ENCODE results near the gene LDLRAD4. TPM values are rescaled to one million over a fixed set of nuclear protein-coding genes. Genes with fewer than 3 reads are reported as not detected.

LDLRAD4 gene
- total RNA-seq, 1 experiment from 2014 or later: not detected

GRCh38 chr18:13366131-13366530 is 147.6 kb downstream of the LDLRAD4 start:
- H3K27me3 ChIP-seq (ENCODE audit: low read length): peaks cover 80% of the 10 kb centered on the region
- ChIA-PET CTCF (no interaction called here), POLR2A (ENCODE audit: unreplicated experiment) (no interaction called here)
- H3K4me2 ChIP-seq (ENCODE audit: low read length): no peak overlapping the region
- no peak overlapping the region for H3K27ac ChIP-seq (ENCODE audit: low read length)
- no peaks in the 10 kb centered on the region for H3K9me3 ChIP-seq (ENCODE audit: low read length)
- no peak overlapping the region for H3K4me3 ChIP-seq (ENCODE audit: low read length)
- DNase-seq (no peak), ATAC-seq (no peak)
- H3K36me3 ChIP-seq (ENCODE audit: low read depth, low read length): no peaks in the 10 kb centered on the region
- intact Hi-C loops (cut with micrococcal nuclease): no loop called here
- TF ChIP-seq CTCF (conservative IDR thresholded peaks at IDR 0.05; ENCODE audit: low read depth, low read length) (no peak), EZH2 (IDR thresholded peaks at IDR 0.05; ENCODE audit: low read length, unreplicated experiment) (no peak), EZH2phosphoT487 (IDR thresholded peaks at IDR 0.05; ENCODE audit: borderline replicate concordance, low read length) (no peak)
- no peaks in the 10 kb centered on the region for H4K20me1 ChIP-seq (ENCODE audit: low read length)
- no TSS peak for BruUV-seq (replicated peaks)
- H3F3A ChIP-seq (ENCODE audit: low read length, unreplicated experiment): no peaks in the 10 kb centered on the region
- H3K9me2 ChIP-seq (replicated peaks; ENCODE audit: low read length): no peaks in the 10 kb centered on the region
- H2AFZ ChIP-seq (ENCODE audit: low read length): no peak overlapping the region
- H3K4me1 ChIP-seq (ENCODE audit: insufficient read depth, low read length): no peaks in the 10 kb centered on the region
- no peak overlapping the region for H3K9ac ChIP-seq (ENCODE audit: low read length)
- H3K79me2 ChIP-seq (ENCODE audit: low read length): no peaks in the 10 kb centered on the region

GRCh38 chr18:13366541-13366940 is 148.0 kb downstream of the LDLRAD4 start:
- intact Hi-C loops (cut with micrococcal nuclease): no loop called here
- BruUV-seq (replicated peaks): no TSS peak
- Histone ChIP-seq H3K27me3 (ENCODE audit: low read length) (peaks cover 76% of the 10 kb centered on the region), H3K4me1 (ENCODE audit: insufficient read depth, low read length) (no peaks in the 10 kb centered on the region), H3K36me3 (ENCODE audit: low read depth, low read length) (no peaks in the 10 kb centered on the region), H4K20me1 (ENCODE audit: low read length) (no peaks in the 10 kb centered on the region), H3K9me3 (ENCODE audit: low read length) (no peaks in the 10 kb centered on the region), H3K79me2 (ENCODE audit: low read length) (no peaks in the 10 kb centered on the region), H3K4me3 (ENCODE audit: low read length) (no peak overlapping the region), H3K9ac (ENCODE audit: low read length) (no peak overlapping the region), H3K9me2 (replicated peaks; ENCODE audit: low read length) (no peaks in the 10 kb centered on the region), H3K4me2 (ENCODE audit: low read length) (no peak overlapping the region), H3F3A (ENCODE audit: low read length, unreplicated experiment) (no peaks in the 10 kb centered on the region), H2AFZ (ENCODE audit: low read length) (no peak overlapping the region), H3K27ac (ENCODE audit: low read length) (no peak overlapping the region)
- TF ChIP-seq EZH2 (IDR thresholded peaks at IDR 0.05; ENCODE audit: low read length, unreplicated experiment) (no peak), CTCF (conservative IDR thresholded peaks at IDR 0.05; ENCODE audit: low read depth, low read length) (no peak), EZH2phosphoT487 (IDR thresholded peaks at IDR 0.05; ENCODE audit: borderline replicate concordance, low read length) (no peak)
- CTCF ChIA-PET: no interaction called here
- DNase-seq (no peak), ATAC-seq (no peak)
- POLR2A ChIA-PET (ENCODE audit: unreplicated experiment): no interaction called here

- no peak overlapping the region for H3K4me3 ChIP-seq (ENCODE audit: low read length)
- H3K79me2 ChIP-seq (ENCODE audit: low read length): no peaks in the 10 kb centered on the region
- ChIA-PET POLR2A (ENCODE audit: unreplicated experiment) (no interaction called here), CTCF (no interaction called here)
- no peaks in the 10 kb centered on the region for H3K9me3 ChIP-seq (ENCODE audit: low read length)
- H2AFZ ChIP-seq (ENCODE audit: low read length): no peak overlapping the region
- no peak overlapping the region for H3K4me2 ChIP-seq (ENCODE audit: low read length)
- H3K27me3 ChIP-seq (ENCODE audit: low read length): peaks cover 74% of the 10 kb centered on the region
- H4K20me1 ChIP-seq (ENCODE audit: low read length): no peaks in the 10 kb centered on the region
- no peak overlapping the region for H3K9ac ChIP-seq (ENCODE audit: low read length)
- TF ChIP-seq CTCF (conservative IDR thresholded peaks at IDR 0.05; ENCODE audit: low read depth, low read length) (no peak), EZH2 (IDR thresholded peaks at IDR 0.05; ENCODE audit: low read length, unreplicated experiment) (no peak), EZH2phosphoT487 (IDR thresholded peaks at IDR 0.05; ENCODE audit: borderline replicate concordance, low read length) (no peak)
- no peaks in the 10 kb centered on the region for H3K4me1 ChIP-seq (ENCODE audit: insufficient read depth, low read length)
- BruUV-seq (replicated peaks): no TSS peak
- H3F3A ChIP-seq (ENCODE audit: low read length, unreplicated experiment): no peaks in the 10 kb centered on the region
- H3K36me3 ChIP-seq (ENCODE audit: low read depth, low read length): no peaks in the 10 kb centered on the region
- intact Hi-C loops (cut with micrococcal nuclease): no loop called here
- H3K9me2 ChIP-seq (replicated peaks; ENCODE audit: low read length): no peaks in the 10 kb centered on the region
- no peak for DNase-seq
- H3K27ac ChIP-seq (ENCODE audit: low read length): no peak overlapping the region
- ATAC-seq: no peak
These were observed 148.7 kb downstream of the LDLRAD4 start for GRCh38 chr18:13366962-13367892.
